ENCODE data around the gene PCSK2.

- TF ChIP-seq CTCF (IDR thresholded peaks at IDR 0.05), result no peak
- no peak for TF ChIP-seq POLR2A (IDR thresholded peaks at IDR 0.05)
- no peak for TF ChIP-seq POLR2AphosphoS5 (IDR thresholded peaks at IDR 0.05)
These were observed 280.2 kb downstream of the PCSK2 start for GRCh38 chr20:17507032-17507431.
